ENCODE measurements around the gene TMEM131L.

DNA sequence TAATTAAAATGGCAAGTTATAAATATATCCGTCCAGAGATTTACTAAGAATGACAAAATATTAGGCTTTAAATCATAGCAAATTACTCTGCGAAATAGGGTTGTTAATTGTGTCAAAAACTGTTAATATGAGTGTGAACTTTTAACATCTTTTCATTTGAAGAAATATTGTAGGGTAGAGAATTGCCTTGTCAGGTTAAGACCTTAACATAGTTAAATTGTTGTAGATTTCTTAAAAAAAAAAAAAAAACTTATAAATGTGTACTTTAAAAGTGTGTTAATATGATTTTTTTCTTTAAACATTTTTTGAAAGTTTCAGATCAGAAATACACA lies 110.2 kb downstream of the TMEM131L start:
- TF ChIP-seq, protein P1, sequence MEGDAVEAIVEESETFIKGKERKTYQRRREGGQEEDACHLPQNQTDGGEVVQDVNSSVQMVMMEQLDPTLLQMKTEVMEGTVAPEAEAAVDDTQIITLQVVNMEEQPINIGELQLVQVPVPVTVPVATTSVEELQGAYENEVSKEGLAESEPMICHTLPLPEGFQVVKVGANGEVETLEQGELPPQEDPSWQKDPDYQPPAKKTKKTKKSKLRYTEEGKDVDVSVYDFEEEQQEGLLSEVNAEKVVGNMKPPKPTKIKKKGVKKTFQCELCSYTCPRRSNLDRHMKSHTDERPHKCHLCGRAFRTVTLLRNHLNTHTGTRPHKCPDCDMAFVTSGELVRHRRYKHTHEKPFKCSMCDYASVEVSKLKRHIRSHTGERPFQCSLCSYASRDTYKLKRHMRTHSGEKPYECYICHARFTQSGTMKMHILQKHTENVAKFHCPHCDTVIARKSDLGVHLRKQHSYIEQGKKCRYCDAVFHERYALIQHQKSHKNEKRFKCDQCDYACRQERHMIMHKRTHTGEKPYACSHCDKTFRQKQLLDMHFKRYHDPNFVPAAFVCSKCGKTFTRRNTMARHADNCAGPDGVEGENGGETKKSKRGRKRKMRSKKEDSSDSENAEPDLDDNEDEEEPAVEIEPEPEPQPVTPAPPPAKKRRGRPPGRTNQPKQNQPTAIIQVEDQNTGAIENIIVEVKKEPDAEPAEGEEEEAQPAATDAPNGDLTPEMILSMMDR (IDR thresholded peaks at IDR 0.05; ENCODE audit: low read depth, low read length, poor library complexity, severe bottlenecking), result no peak
- TF ChIP-seq EZH2phosphoT487 (IDR thresholded peaks at IDR 0.05; ENCODE audit: borderline replicate concordance, low read length), result no peak
